Measurements from ENCODE around the gene CREB1.

CREB1 gene

GRCh38 chr2:207504513-207505170 is 25.1 kb upstream of the CREB1 start:
- no peak for DNase-seq

GRCh38 chr2:207505171-207505570 is 24.6 kb upstream of the CREB1 start:
- no peak for DNase-seq

- DNase-seq = no peak
Observed at GRCh38 chr2:207505728-207506127, 24.0 kb upstream of the CREB1 start.

GRCh38 chr2:207506426-207506825 is 23.3 kb upstream of the CREB1 start:
- DNase-seq = no peak

GRCh38 chr2:207510148-207510547 is 19.6 kb upstream of the CREB1 start:
- DNase-seq = no peak

- DNase-seq = no peak
Observed at GRCh38 chr2:207511851-207512250, 17.9 kb upstream of the CREB1 start.

- no peak for DNase-seq
Observed at GRCh38 chr2:207512356-207512755, 17.4 kb upstream of the CREB1 start.

- no peak for DNase-seq
Observed at GRCh38 chr2:207513551-207514257, 16.1 kb upstream of the CREB1 start.

GRCh38 chr2:207514451-207514850 is 15.3 kb upstream of the CREB1 start:
- DNase-seq = no peak

GRCh38 chr2:207515671-207516070 is 14.1 kb upstream of the CREB1 start:
- no peak for DNase-seq

- DNase-seq = no peak
Observed at GRCh38 chr2:207516206-207516605, 13.6 kb upstream of the CREB1 start.

- DNase-seq = no peak
Observed at GRCh38 chr2:207523005-207523404, 6.8 kb upstream of the CREB1 start.

- DNase-seq = no peak
Observed at GRCh38 chr2:207525296-207525695, 4.5 kb upstream of the CREB1 start.

GRCh38 chr2:207528980-207529329 is 807 bp upstream of the CREB1 start:
- DNase-seq = no peak

- peak; percentile 50 for DNase-seq
Observed at GRCh38 chr2:207530160-207531031, 634 bp downstream of the CREB1 start.

- peak; percentile 35 for DNase-seq
Observed at GRCh38 chr2:207531032-207531952, 1.5 kb downstream of the CREB1 start.

- no peak for DNase-seq
Observed at GRCh38 chr2:207532676-207533075, 2.9 kb downstream of the CREB1 start.

- DNase-seq = no peak
Observed at GRCh38 chr2:207533461-207534008, 3.8 kb downstream of the CREB1 start.

GRCh38 chr2:207534417-207534816 is 4.7 kb downstream of the CREB1 start:
- no peak for DNase-seq

GRCh38 chr2:207539470-207539869 is 9.7 kb downstream of the CREB1 start:
- no peak for DNase-seq

GRCh38 chr2:207540431-207540830 is 10.7 kb downstream of the CREB1 start:
- DNase-seq = no peak

GRCh38 chr2:207541933-207542332 is 12.2 kb downstream of the CREB1 start:
- DNase-seq = no peak
